OCI-LY1 (cell line): ENCODE measurements around the gene FAM184A.

Experiments used
- H2AFZ ChIP-seq: fragments of 200-600 bp; sonication (generic), shearing (Covaris generic); 2 replicates; pipeline ENCODE4 v1.6.0; 2014; ENCODE audit warnings: antibody characterized with exemption, mild to moderate bottlenecking, low read length
- H3F3A ChIP-seq: fragments of 200-600 bp; sonication (generic), shearing (Covaris generic); 2 replicates; pipeline ENCODE4 v1.6.0; 2014; ENCODE audit warnings: mild to moderate bottlenecking, antibody characterized with exemption, low read length, moderate library complexity; ENCODE audit not compliant: insufficient read depth
- H3K27ac ChIP-seq: fragments of 200-600 bp; sonication (generic); 2 replicates; pipeline ENCODE4 v1.5.1; 2014; ENCODE audit warnings: low read length, mixed run types, mild to moderate bottlenecking, low read depth; ENCODE audit not compliant: poor library complexity, severe bottlenecking
- H3K27me3 ChIP-seq: fragments of 200-600 bp; sonication (generic); 2 replicates; pipeline ENCODE4 v1.6.0; 2014; ENCODE audit warnings: antibody characterized with exemption, mild to moderate bottlenecking, low read length, moderate library complexity; ENCODE audit not compliant: insufficient read depth
- H3K36me3 ChIP-seq: fragments of 200-600 bp; sonication (generic); 2 replicates; pipeline ENCODE4 v1.6.1; 2014; ENCODE audit warnings: mild to moderate bottlenecking, antibody characterized with exemption, low read length, moderate library complexity, mixed read lengths; ENCODE audit not compliant: insufficient read depth
- H3K4me1 ChIP-seq: fragments of 200-600 bp; sonication (generic); 2 replicates; pipeline ENCODE4 v1.5.1; 2014; ENCODE audit warnings: mild to moderate bottlenecking, low read length, moderate library complexity; ENCODE audit not compliant: insufficient read depth, severe bottlenecking
- H3K4me2 ChIP-seq: fragments of 200-600 bp; sonication (generic), shearing (Covaris generic); 2 replicates; pipeline ENCODE4 v1.6.1; 2014; ENCODE audit warnings: low read length
- H3K4me3 ChIP-seq: fragments of 200-600 bp; sonication (generic); 2 replicates; pipeline ENCODE4 v1.5.1; 2014; ENCODE audit warnings: low read length, low read depth, mild to moderate bottlenecking, mixed read lengths; ENCODE audit not compliant: poor library complexity, severe bottlenecking
- H3K79me2 ChIP-seq: fragments of 200-600 bp; shearing (Covaris generic); 2 replicates; pipeline ENCODE4 v1.6.1; 2016; ENCODE audit warnings: mixed run types, low read length, mixed read lengths; ENCODE audit not compliant: insufficient read depth
- H3K9ac ChIP-seq: fragments of 200-600 bp; sonication (generic), shearing (Covaris generic); 2 replicates; pipeline ENCODE4 v1.6.1; 2014; ENCODE audit warnings: mild to moderate bottlenecking, low read length, mixed read lengths
- H3K9me2 ChIP-seq: fragments of 200-600 bp; sonication (generic), shearing (Covaris generic); 2 replicates; pipeline ENCODE4 v1.6.1; 2014; ENCODE audit warnings: low read depth, mild to moderate bottlenecking, low read length, mixed read lengths
- H3K9me3 ChIP-seq: fragments of 200-600 bp; shearing (Covaris generic); 2 replicates; pipeline ENCODE4 v1.6.1; 2014; ENCODE audit warnings: low read length, mixed read lengths
- H4K20me1 ChIP-seq: fragments of 200-600 bp; sonication (generic), shearing (Covaris generic); 2 replicates; pipeline ENCODE4 v1.6.0; 2016; ENCODE audit warnings: mild to moderate bottlenecking, low read length; ENCODE audit not compliant: insufficient read depth
- CTCF ChIP-seq: fragments of 200-600 bp; sonication (generic), shearing (Covaris generic); IDR thresholded peaks from 2 replicates; pipeline ENCODE4 v1.5.1; 2017; ENCODE audit warnings: mild to moderate bottlenecking, antibody characterized with exemption, low read length, moderate library complexity, mixed read lengths
- EZH2 ChIP-seq: fragments of 200-600 bp; sonication (generic), shearing (Covaris generic); IDR thresholded peaks from 2 replicates; pipeline ENCODE4 v1.8.0; 2017; ENCODE audit warnings: borderline replicate concordance, mixed run types, mild to moderate bottlenecking, antibody characterized with exemption, low read length, moderate library complexity, mixed read lengths

Gene FAM184A

DNA sequence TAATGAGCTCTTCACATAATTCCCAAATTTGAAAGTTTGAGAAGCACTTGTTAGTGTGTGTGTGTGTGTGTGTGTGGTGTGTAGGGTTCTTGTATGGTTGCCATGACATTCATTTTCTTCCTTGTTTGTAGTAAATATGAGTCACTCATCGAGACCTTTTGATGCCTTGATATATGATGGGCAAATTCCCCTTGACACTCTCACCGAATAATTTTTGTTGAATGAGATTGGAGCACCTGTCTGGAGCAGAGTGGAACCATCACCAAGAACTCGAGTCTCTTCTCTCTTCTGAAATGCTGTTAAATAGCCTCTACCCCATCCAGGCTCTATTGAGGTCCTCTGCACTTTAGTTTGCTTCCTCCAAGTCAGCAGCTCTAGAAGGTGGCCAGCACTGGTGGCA, 29.6 kb upstream of the FAM184A start:
- H3K27me3 ChIP-seq, result no peaks in the 10 kb centered on the region
- no peak overlapping the region for H3K27ac ChIP-seq
- no peaks in the 10 kb centered on the region for H3K9me2 ChIP-seq
- no peaks in the 10 kb centered on the region for H3K9me3 ChIP-seq
- H3F3A ChIP-seq, result no peaks in the 10 kb centered on the region
- H3K36me3 ChIP-seq, result no peaks in the 10 kb centered on the region
- peaks cover 8% of the 10 kb centered on the region for H3K4me1 ChIP-seq
- no peaks in the 10 kb centered on the region for H4K20me1 ChIP-seq
- no peaks in the 10 kb centered on the region for H3K79me2 ChIP-seq
- H3K4me2 ChIP-seq, result no peak overlapping the region
- no peak overlapping the region for H3K4me3 ChIP-seq
- no peak overlapping the region for H3K9ac ChIP-seq
- no peak for TF ChIP-seq CTCF
- no peak for TF ChIP-seq EZH2
- no peak overlapping the region for H2AFZ ChIP-seq

DNA sequence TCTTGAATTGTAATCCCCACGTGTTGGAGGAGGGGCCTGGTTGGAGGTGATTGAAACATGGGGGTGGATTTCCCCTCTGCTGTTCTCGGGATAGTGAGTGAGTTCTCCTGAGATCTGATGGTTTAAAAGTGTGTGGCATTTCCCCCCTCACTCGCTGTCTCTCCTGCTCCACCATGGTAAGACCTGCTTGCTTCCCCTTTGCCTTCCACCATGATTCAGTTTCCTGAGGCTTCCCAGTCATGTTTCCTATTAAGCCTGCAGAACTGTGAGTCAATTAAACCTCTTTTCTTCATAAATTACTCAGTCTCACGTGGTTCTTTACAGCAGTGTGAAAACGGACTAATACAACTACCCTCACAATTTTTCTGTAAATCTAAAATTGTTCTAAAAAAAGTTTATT, 26.8 kb upstream of the FAM184A start:
- H3K27ac ChIP-seq, result no peak overlapping the region
- no peak overlapping the region for H2AFZ ChIP-seq
- no peaks in the 10 kb centered on the region for H3K79me2 ChIP-seq

DNA sequence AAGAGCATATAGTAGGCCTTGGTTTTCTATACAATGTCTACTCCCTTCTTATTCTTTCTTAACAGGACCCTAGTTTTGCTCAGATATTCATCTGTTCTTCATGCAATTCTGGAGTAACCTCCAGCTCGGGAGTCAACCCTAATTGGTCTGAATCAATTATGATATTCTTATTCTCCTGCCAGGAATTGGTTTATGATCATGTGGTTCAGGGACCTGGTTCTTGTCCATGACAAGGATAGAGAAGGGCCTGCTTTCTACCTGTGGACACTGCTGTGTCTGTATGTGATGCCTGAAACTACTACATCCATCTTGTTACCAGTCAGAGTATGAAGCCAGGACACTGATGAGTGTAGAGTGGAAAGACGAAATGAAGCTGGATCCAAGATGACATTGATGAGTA, 24.4 kb upstream of the FAM184A start:
- no peaks in the 10 kb centered on the region for H4K20me1 ChIP-seq
- H3K4me3 ChIP-seq, result no peak overlapping the region
- H3K9ac ChIP-seq, result no peak overlapping the region
- TF ChIP-seq CTCF (no peak), EZH2 (no peak)
- H3K9me2 ChIP-seq, result no peaks in the 10 kb centered on the region
- no peak overlapping the region for H3K4me2 ChIP-seq
- no peaks in the 10 kb centered on the region for H3K4me1 ChIP-seq
- no peaks in the 10 kb centered on the region for H3K36me3 ChIP-seq
- H3F3A ChIP-seq, result no peaks in the 10 kb centered on the region
- H3K27ac ChIP-seq, result no peak overlapping the region
- no peak overlapping the region for H2AFZ ChIP-seq
- H3K79me2 ChIP-seq, result no peaks in the 10 kb centered on the region
- H3K27me3 ChIP-seq, result no peaks in the 10 kb centered on the region
- no peaks in the 10 kb centered on the region for H3K9me3 ChIP-seq

More for the DNA sequence above, 26.8 kb upstream of the FAM184A start:
- H3K27me3 ChIP-seq, result no peaks in the 10 kb centered on the region
- no peaks in the 10 kb centered on the region for H3F3A ChIP-seq
- H3K4me2 ChIP-seq, result no peak overlapping the region
- no peaks in the 10 kb centered on the region for H3K9me2 ChIP-seq
- peaks cover 5% of the 10 kb centered on the region for H3K4me1 ChIP-seq
- no peaks in the 10 kb centered on the region for H4K20me1 ChIP-seq
- no peaks in the 10 kb centered on the region for H3K9me3 ChIP-seq
- TF ChIP-seq CTCF (no peak), EZH2 (no peak)
- no peaks in the 10 kb centered on the region for H3K36me3 ChIP-seq
- no peak overlapping the region for H3K9ac ChIP-seq
- no peak overlapping the region for H3K4me3 ChIP-seq
